Liver (tissue), 3 donors: ENCODE results near the gene SF3B3.

Source experiments
- ATF3 ChIP-seq: IDR thresholded peaks from 2 replicates; pipeline ENCODE4 v1.6.1; 2016; ENCODE audit warnings: antibody characterized with exemption
- CTCF ChIP-seq: fragments of 150-350 bp; IDR thresholded peaks from 2 replicates; pipeline ENCODE4 v1.5.1; 2017; ENCODE audit warnings: improper control_type of control experiment, low read depth, low read length; ENCODE audit not compliant: missing input control
- GABPA ChIP-seq, 2 donors: IDR thresholded peaks in 1 of 2; conservative IDR thresholded peaks in 1 of 2; 2 replicates each; pipeline ENCODE4 v1.6.1; 2016; ENCODE audit warnings: antibody characterized with exemption in 2 of 2, mild to moderate bottlenecking in 1 of 2, moderate library complexity in 1 of 2
- JUND ChIP-seq, 2 donors: IDR thresholded peaks; 2 replicates each; pipeline ENCODE4 v1.6.1; 2016; ENCODE audit warnings: antibody characterized with exemption in 2 of 2
- MAX ChIP-seq: IDR thresholded peaks from 2 replicates; pipeline ENCODE4 v1.6.1; 2016; ENCODE audit warnings: antibody characterized with exemption
- SP1 ChIP-seq: IDR thresholded peaks from 2 replicates; pipeline ENCODE4 v1.6.1; 2018; ENCODE audit warnings: antibody characterized with exemption, mild to moderate bottlenecking
- YY1 ChIP-seq: IDR thresholded peaks from 2 replicates; pipeline ENCODE4 v1.6.1; 2016; ENCODE audit warnings: antibody characterized with exemption, mild to moderate bottlenecking
- ZBTB33 ChIP-seq: IDR thresholded peaks from 2 replicates; pipeline ENCODE4 v1.6.1; 2016; ENCODE audit warnings: antibody characterized with exemption
- donor health status: healthy.
- donor health status: healthy.

GRCh38 chr16:70493802-70494201, 29.8 kb upstream of the SF3B3 start:
- TF ChIP-seq CTCF: no peak
- no peak for TF ChIP-seq SP1
- no peak for TF ChIP-seq MAX
- TF ChIP-seq GABPA (IDR thresholded peaks at IDR 0.05 in 1 of 2, conservative IDR thresholded peaks at IDR 0.05 in 1 of 2): no peak
- no peak for TF ChIP-seq ZBTB33
- TF ChIP-seq ATF3: no peak
- no peak for TF ChIP-seq YY1
- no peak for TF ChIP-seq JUND (IDR thresholded peaks at IDR 0.05)
